ENCODE results near the gene HCRTR1. TPM values are rescaled to one million over a fixed set of nuclear protein-coding genes. Genes with fewer than 3 reads are reported as not detected.

HCRTR1 gene
- polyA plus RNA-seq, 1 donor from 2014 or later: not detected

DNA sequence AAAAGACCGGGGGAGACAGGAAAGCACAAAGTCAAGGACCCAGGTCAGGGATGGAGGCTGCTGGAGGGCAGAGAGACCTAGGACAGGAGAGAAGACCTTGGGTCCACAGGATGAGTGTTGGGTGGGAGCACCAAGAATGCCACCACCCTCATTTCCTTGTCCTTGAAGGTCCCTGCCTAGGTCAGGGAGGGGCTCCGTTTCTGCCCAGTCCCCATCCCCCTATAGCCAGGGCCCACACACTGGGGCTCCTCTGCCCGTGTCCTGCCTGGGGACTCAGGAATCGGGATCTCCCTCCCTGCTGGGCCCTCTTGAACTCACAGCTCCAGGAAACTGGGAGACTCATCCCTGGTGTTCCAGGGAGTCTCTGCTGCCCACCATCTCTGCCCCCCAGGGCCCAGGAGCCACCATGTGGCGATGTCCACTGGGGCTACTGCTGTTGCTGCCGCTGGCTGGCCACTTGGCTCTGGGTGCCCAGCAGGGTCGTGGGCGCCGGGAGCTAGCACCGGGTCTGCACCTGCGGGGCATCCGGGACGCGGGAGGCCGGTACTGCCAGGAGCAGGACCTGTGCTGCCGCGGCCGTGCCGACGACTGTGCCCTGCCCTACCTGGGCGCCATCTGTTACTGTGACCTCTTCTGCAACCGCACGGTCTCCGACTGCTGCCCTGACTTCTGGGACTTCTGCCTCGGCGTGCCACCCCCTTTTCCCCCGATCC lies 40.6 kb upstream of the HCRTR1 start:
- Mint-ChIP-seq H3K9me3 (no peaks in the 10 kb centered on the region), H3K27ac (no peak overlapping the region), H3K36me3 (no peaks in the 10 kb centered on the region), H3K4me1 (peaks cover 0 to 1% (median 0%) of the 10 kb centered on the region in 3 donors), H3K4me3 (no peak overlapping the region), H3K27me3 (peaks cover 8% of the 10 kb centered on the region)

DNA sequence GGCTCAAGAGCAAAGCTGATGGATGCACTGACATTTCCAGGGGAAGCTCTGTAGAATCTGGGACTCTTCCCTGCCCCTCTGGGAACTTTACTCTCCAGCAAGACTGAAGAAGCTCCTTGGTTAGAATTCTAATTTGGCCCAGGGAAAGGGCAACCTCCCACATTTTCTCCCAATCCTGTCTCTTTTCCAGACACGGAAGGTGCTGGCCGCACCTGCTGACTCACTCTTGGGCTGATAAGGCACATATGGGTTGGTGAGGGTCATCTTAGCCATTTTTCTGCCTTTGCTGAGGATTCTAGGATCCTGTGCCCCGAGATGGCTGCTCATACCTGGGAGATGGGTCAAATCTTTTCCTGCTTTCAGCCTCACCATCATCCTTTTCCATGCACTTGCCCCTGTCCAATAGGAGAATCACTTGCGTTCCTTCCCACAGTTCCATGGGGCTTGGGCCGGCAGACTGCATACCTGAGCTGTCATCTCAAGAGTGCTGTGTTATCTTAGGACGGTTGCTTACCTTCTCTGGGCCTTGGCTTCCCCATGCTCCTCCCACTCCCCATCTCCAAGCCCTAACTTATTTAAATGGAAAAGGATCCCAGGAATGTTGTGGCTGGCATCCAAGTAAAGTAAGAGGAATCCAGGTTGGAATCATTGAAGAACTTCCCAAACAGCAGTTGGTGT lies 39.8 kb upstream of the HCRTR1 start:
- H3K4me1 Mint-ChIP-seq: no peaks in the 10 kb centered on the region
- H3K9me3 Mint-ChIP-seq: no peaks in the 10 kb centered on the region
- H3K27me3 Mint-ChIP-seq: peaks cover 7% of the 10 kb centered on the region
- no peak overlapping the region for H3K27ac Mint-ChIP-seq
- H3K4me3 Mint-ChIP-seq: no peak overlapping the region
- H3K36me3 Mint-ChIP-seq: no peaks in the 10 kb centered on the region

DNA sequence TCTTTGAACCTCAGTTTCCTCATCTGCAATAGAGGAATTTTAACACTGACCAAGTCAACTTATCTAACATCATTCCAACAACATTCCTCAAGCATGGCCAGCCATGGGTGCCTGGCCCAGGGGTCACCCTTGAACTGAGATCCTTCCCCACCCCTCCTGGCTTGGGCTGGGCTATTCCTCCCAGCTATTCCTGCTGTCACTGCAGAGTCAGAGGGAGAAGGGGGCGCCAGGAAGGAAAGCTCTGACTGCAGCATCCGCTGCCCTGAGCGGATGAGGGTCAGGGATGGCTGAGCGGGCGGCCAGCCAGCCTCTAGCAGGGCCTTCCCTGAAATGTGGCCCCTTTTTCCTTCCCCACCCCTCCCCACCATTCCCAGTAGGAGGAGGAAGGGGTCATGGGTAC lies 38.1 kb upstream of the HCRTR1 start:
- H3K27me3 Mint-ChIP-seq: peaks cover 5% of the 10 kb centered on the region
- H3K27ac Mint-ChIP-seq: no peak overlapping the region
- H3K4me3 Mint-ChIP-seq: no peak overlapping the region
- no peaks in the 10 kb centered on the region for H3K36me3 Mint-ChIP-seq
- H3K9me3 Mint-ChIP-seq: no peaks in the 10 kb centered on the region
- no peaks in the 10 kb centered on the region for H3K4me1 Mint-ChIP-seq

DNA sequence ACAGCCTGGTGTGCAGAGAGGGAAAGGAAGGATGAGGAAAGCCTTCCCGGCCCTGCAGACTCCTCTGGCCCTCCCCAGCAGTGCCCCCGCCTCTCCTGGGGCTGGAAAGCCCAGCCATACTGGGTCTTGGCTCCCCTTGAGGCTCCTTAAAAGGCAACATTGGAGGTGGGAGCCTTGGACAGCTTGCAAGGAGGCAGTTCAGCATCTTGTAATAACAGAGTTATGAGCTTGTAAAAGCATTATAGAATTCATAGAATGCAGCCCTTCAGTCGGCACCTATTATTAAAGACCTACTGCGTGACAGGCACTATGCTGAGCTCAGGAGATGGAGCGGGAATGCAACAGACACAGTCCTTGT lies 37.0 kb upstream of the HCRTR1 start:
- no peaks in the 10 kb centered on the region for H3K9me3 Mint-ChIP-seq
- peaks cover 5% of the 10 kb centered on the region for H3K27me3 Mint-ChIP-seq
- H3K4me1 Mint-ChIP-seq: no peaks in the 10 kb centered on the region
- no peak overlapping the region for H3K4me3 Mint-ChIP-seq
- no peaks in the 10 kb centered on the region for H3K36me3 Mint-ChIP-seq
- no peak overlapping the region for H3K27ac Mint-ChIP-seq

DNA sequence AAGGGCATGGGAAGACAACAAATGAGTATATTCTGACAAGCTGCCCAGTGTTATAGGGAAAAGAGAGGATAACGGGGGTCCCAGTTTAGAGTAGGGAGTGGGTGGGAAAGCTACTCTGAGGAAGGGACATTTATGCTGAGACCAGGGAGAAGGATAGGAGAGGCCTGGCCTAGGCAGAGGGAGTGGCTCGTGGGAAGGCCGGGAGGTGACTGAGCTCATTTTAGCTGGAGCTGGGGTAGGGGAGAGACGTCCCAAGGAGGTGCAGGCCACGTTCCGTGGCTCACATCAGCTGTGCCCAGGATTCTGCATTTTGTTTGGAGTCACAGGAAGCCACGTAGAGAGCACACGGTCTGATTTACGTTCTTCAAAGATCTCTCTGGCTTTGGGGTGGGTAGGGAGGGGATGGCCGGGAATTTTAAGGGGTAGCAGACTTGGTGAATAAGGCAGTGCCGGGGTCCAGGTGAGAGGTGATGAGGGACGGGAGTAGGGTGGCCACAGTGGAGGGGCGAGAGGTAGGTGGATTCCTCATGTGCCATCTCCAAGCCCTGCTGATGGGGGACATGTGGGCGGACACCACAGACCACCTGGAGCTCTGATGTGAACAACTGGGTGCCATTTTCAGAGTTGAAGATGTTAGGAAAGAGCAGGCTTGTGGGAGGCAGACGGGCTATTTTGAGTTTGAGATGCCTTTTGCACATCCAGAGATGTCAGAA lies 36.4 kb upstream of the HCRTR1 start:
- Mint-ChIP-seq H3K27ac (no peak overlapping the region), H3K4me1 (no peaks in the 10 kb centered on the region), H3K36me3 (no peaks in the 10 kb centered on the region), H3K9me3 (no peaks in the 10 kb centered on the region), H3K27me3 (peaks cover 4% of the 10 kb centered on the region), H3K4me3 (no peak overlapping the region)

DNA sequence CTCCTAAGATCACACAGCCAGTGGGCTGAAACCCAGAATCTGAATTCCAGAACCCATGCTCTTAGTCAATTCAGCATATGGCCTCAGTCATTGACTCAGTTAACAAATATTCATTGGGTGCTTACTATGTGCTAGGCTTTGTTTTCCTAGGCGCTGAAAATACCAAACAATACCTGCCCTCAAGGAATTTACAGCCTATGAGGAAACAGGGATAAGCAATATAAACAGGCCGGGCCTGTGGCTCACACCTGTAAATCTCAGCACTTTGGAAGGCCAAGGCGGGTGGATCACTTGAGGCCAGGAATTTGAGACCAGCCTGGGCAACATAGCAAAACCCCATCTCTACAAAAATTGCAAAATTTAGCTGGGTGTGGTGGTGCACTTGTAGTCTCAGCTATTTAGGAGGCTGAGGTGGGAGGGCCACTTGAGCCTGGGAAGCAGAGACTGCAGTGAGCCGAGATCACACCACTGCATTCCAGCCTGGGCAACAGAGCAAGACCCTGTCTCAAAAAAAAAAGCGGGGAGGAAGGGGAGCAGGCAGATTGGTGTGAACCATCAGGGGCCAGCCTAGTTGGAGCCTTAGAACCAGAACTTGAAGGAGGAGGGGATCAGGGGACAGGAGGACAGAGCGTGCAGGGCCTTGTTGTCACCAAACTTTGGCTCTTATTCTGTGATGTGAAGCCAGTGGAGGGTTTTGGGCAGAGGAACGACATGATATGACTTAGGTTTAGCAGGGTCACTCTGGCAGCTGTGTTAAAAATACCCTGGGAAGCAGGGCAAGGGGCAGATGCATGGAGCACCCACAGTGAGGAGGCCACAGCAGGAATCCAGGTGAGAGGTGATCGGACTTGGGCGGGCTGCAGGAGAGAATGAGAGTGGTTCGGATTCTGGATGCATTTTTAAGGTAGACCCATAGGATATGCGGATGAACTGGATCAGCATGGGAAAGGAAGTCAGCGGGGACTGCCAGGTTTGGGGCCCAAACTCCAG lies 35.4 kb upstream of the HCRTR1 start:
- Mint-ChIP-seq H3K4me3 (no peak overlapping the region), H3K9me3 (no peaks in the 10 kb centered on the region), H3K36me3 (no peaks in the 10 kb centered on the region), H3K4me1 (no peaks in the 10 kb centered on the region), H3K27ac (no peak overlapping the region), H3K27me3 (no peaks in the 10 kb centered on the region)

DNA sequence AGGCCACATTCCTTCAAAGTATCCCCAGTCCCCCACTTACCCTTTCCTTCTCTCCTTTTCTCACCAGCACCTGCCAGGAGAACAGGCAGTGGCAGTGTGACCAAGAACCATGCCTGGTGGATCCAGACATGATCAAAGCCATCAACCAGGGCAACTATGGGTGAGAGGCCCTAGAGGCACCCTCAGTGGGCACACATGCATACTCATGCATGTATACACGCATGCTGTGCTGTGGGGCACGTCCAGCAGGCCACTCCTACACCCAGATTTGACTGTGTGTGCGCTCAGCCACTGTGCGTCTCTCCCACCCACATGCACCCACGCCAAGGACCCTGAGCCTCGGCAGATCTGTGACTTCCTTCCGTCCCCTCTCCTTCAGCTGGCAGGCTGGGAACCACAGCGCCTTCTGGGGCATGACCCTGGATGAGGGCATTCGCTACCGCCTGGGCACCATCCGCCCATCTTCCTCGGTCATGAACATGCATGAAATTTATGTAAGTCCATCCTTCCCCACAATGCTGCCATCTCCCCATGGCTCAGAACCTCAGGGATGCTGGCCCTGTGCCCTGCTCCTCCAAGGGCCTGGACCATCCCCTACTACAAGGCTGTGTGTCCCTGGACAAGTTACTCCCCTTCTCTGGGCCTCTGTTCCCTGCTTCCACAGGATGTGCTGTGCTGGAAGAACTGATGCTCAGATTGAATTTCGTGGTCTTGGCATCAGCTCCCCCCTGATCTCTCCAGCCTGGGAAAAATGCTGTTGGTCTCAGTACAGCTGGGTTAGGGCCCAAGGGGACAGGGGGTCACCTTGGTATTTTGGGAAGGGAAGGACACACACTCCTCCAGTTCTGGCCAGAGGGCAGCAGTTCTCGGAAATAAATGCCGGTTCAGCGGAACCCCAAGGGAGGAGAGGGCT lies 34.2 kb upstream of the HCRTR1 start:
- Mint-ChIP-seq H3K27me3 (peaks cover 8% of the 10 kb centered on the region), H3K4me3 (peak overlapping the region in 1 of 4 donors; percentile 39), H3K4me1 (no peaks in the 10 kb centered on the region), H3K9me3 (no peaks in the 10 kb centered on the region), H3K36me3 (no peaks in the 10 kb centered on the region), H3K27ac (no peak overlapping the region)

DNA sequence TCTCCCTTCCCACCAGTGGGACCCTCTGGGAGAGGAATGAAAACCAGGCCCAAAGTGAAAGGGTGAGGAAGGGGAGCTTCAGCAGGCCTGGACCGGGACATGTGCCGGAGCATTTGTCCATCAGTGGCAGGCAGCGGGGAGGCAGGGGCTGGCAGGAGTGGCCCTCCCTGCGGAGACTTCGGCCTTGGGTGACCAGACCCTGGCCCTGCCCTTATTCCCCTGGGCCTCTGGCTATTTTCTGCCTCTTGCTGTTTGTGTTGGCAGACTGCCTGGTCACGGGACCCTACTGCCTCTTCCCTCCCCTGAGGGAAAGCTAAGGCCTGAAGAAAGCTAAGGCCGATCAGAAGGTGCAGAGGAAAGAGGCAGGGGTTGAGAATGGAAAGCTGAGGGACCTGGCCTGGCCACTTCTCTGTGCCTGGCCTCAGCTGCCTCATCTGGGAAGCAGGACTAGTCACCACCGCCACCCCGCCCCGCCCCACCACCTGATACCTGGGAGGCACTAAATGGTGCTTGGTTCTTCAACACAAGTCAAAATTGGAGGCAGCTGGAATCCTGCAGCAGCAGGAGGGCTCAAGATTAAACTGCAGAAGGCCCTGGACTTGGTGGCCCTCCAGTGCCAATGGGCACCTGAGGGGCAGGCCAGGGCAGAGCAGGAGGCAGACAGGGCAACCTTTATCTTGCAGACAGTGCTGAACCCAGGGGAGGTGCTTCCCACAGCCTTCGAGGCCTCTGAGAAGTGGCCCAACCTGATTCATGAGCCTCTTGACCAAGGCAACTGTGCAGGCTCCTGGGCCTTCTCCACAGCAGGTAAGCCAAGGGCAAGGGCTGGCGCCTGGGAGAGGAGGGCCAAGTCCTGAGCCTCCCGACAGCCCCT lies 33.3 kb upstream of the HCRTR1 start:
- Mint-ChIP-seq H3K36me3 (no peaks in the 10 kb centered on the region), H3K9me3 (no peaks in the 10 kb centered on the region), H3K4me3 (peak overlapping the region in 1 of 4 donors; percentile 60), H3K27ac (no peak overlapping the region), H3K27me3 (peaks cover 10% of the 10 kb centered on the region), H3K4me1 (peaks cover 0 to 2% (median 1%) of the 10 kb centered on the region in 3 donors)

DNA sequence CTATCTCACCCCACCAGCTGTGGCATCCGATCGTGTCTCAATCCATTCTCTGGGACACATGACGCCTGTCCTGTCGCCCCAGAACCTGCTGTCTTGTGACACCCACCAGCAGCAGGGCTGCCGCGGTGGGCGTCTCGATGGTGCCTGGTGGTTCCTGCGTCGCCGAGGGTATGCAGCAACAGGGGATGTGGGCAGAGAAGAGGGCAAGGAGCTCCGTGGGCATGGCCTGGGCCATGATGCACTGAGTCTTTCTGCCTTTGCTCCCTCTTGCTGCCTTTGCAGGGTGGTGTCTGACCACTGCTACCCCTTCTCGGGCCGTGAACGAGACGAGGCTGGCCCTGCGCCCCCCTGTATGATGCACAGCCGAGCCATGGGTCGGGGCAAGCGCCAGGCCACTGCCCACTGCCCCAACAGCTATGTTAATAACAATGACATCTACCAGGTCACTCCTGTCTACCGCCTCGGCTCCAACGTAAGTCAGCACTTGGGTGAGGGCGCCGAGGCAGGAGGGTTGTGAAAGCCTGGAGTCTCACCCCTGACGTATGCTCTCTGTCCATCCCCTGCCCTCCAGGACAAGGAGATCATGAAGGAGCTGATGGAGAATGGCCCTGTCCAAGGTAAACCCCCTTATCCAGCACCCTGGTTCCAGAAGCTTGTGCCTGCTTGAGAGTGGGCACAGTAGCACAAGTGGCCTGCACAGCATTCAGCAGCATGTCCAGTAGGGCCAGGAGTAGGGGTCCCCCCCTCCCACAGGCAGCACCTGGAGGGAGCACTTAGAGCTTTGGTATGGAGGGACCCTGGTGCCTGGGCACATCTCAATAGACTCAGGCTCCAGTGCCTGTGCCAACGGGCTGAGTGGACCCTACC lies 32.4 kb upstream of the HCRTR1 start:
- Mint-ChIP-seq H3K36me3 (no peaks in the 10 kb centered on the region), H3K9me3 (no peaks in the 10 kb centered on the region), H3K27me3 (peaks cover 16% of the 10 kb centered on the region), H3K27ac (no peak overlapping the region), H3K4me1 (peaks cover 0 to 2% (median 2%) of the 10 kb centered on the region in 3 donors), H3K4me3 (no peak overlapping the region)

DNA sequence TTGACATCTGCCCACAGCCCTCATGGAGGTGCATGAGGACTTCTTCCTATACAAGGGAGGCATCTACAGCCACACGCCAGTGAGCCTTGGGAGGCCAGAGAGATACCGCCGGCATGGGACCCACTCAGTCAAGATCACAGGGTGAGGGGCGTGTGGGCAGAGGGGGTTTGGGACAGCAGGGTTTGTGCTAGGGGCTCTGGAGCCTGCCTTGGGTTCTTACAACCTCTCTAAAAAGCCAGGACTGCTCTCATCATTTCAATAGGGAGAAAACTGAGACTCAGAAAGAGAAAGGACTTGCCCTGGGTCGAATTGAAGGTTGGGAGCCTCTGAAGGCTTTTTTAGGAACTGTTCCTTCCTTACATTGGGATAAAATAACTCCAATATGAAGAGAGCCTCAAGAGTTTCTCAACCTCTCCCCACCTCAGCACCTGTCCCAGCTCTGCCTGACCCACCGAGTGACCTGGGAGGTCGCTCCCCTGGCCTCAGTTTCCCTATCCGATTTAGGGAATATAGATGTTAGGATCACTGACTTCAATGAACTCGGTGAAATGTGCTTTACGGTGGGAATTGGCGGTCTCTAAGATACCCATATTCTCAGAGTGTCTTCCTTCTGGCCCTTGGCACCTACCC lies 31.6 kb upstream of the HCRTR1 start:
- H3K27ac Mint-ChIP-seq: no peak overlapping the region
- peaks cover 0 to 2% (median 2%) of the 10 kb centered on the region in 3 donors for H3K4me1 Mint-ChIP-seq
- H3K9me3 Mint-ChIP-seq: no peaks in the 10 kb centered on the region
- H3K4me3 Mint-ChIP-seq: no peak overlapping the region
- H3K36me3 Mint-ChIP-seq: no peaks in the 10 kb centered on the region
- peaks cover 16% of the 10 kb centered on the region for H3K27me3 Mint-ChIP-seq

DNA sequence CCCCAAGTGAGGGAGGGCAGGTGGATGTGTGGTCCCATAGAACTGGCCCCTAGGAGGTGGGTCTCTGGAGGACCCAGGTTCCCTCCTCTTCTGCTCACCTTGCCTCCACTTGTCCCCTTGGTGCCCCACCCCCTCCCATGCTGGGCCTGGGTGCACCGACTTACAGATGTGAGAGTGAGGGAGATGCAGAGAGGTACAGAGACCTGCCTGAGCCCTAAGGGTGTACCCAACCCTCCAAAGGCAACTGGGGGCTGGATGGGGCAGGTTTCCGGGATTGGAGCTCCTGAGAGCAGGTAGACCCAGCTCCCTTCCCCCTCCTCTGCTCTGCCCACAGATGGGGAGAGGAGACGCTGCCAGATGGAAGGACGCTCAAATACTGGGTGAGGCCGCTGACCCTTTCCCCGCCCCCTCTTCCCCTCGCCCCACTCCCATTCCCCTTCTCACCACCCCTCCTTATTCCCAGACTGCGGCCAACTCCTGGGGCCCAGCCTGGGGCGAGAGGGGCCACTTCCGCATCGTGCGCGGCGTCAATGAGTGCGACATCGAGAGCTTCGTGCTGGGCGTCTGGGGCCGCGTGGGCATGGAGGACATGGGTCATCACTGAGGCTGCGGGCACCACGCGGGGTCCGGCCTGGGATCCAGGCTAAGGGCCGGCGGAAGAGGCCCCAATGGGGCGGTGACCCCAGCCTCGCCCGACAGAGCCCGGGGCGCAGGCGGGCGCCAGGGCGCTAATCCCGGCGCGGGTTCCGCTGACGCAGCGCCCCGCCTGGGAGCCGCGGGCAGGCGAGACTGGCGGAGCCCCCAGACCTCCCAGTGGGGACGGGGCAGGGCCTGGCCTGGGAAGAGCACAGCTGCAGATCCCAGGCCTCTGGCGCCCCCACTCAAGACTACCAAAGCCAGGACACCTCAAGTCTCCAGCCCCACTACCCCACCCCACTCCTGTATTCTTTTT lies 30.8 kb upstream of the HCRTR1 start:
- Mint-ChIP-seq H3K4me3 (no peak overlapping the region), H3K27me3 (peaks cover 16% of the 10 kb centered on the region), H3K9me3 (no peaks in the 10 kb centered on the region), H3K4me1 (peaks cover 0 to 2% (median 2%) of the 10 kb centered on the region in 3 donors), H3K36me3 (no peaks in the 10 kb centered on the region), H3K27ac (peak overlapping the region in 1 of 3 donors; percentile 57)
